ENCODE data around the gene SHISA5. TPM values are rescaled to one million over a fixed set of nuclear protein-coding genes. Genes with fewer than 3 reads are reported as not detected.

The SHISA5 gene
- total RNA-seq, 1 experiment from 2014 or later = 104 TPM

DNA sequence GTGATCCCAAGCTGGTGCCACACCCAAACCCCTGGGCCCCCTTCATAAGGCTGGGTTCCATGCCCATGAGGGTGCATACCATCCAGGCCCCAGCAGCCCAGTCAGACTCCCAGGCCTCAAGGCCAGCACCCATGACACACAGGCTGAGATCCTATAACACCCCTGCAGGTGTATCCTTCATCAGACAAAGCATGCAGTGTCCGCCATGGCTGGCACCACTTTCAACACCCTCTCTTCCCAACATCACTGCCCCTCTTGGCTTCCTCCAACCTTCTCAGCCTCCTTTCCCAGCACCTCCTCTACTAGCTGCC is 67.5 kb downstream of the SHISA5 start (continued):
- TF ChIP-seq POLR2AphosphoS5 (IDR thresholded peaks at IDR 0.05; ENCODE audit: low read depth, low read length) (no peak), SIN3A (IDR thresholded peaks at IDR 0.05; ENCODE audit: low read depth) (no peak), CEBPB (IDR thresholded peaks at IDR 0.05; ENCODE audit: low read depth) (no peak), EZH2 (IDR thresholded peaks at IDR 0.05) (no peak), POLR2A (IDR thresholded peaks at IDR 0.05; ENCODE audit: borderline replicate concordance, extremely low read depth, insufficient read depth, insufficient read length) (no peak), CBX3 (IDR thresholded peaks at IDR 0.05; ENCODE audit: low read depth) (no peak), JUND (IDR thresholded peaks at IDR 0.05) (no peak), FOSL1 (IDR thresholded peaks at IDR 0.05; ENCODE audit: low read depth) (no peak)

DNA sequence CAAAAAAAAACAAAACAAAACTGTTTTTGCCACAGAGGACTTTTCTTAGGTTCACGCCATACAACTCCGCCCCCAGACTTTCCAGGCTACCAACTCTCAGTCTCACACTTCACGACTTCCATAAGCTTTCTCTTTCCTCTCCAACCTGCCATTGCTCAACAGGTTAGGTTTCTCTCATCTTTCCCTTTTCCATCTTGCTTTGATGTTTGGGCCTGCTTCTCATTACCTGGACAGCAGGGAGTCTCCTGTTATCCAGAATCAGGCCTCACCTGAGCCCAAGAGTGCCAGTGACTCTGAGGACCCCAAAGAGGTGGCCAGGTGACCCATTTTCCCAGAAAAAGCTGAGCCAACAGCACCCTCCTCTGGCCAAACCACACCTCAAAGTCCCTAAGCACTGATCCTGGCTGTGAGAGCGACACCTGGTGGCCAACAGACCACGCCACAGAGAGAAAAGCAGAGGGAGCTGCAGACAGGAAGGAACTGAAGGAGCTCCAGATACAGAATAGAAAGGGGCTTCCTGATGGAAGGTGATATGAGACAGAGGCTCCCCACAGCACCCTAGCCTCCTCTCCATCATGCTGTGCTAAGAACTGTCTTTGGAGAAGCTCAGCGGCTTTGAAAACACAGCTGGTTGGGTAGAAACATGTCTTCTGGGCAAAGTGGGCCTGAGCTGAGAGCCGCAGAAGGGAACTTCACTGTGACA is 68.0 kb downstream of the SHISA5 start:
- intact Hi-C loops (cut with micrococcal nuclease) = loop anchor here (1.0 kb wide), 4 partner anchors 35 to 242 kb away; no protein-coding TSS in a partner anchor
- Histone ChIP-seq H3K4me2 (ENCODE audit: low read length) (0 out of 2 replicates have a peak overlapping the region, but pooled peaks have one; percentile 14), H3K27me3 (ENCODE audit: insufficient read depth, low read length) (no peaks in the 10 kb centered on the region), H3K9me2 (ENCODE audit: insufficient read depth) (no peaks in the 10 kb centered on the region), H3K9ac (ENCODE audit: low read length) (no peak overlapping the region), H3K27ac (ENCODE audit: low read depth, low read length) (peak overlapping the region; percentile 5; the same call in 1 of the 2 replicates), H3K36me3 (ENCODE audit: control insufficient read depth in 1 of 2, insufficient read depth in 2 of 2, low read length in 2 of 2) (peaks cover 0 to 17% of the 10 kb centered on the region in 2 experiments; a peak in 1 of 4 replicates), H3K79me2 (ENCODE audit: insufficient read depth, low read length) (peaks cover 35% of the 10 kb centered on the region), H4K20me1 (ENCODE audit: insufficient read depth) (no peaks in the 10 kb centered on the region), H3K9me3 (ENCODE audit: control insufficient read depth in 1 of 2, insufficient read depth in 1 of 2, low read depth in 1 of 2, low read length in 2 of 2) (no peaks in the 10 kb centered on the region), H3K4me3 (replicated peaks in 1 of 2; ENCODE audit: low read depth in 1 of 2, low read length in 2 of 2) (no peak overlapping the region), H3K4me1 (ENCODE audit: control insufficient read depth in 1 of 2, insufficient read depth in 2 of 2, low read length in 2 of 2) (peaks cover 42 to 68% of the 10 kb centered on the region in 2 experiments), H2AFZ (ENCODE audit: low read depth, low read length, poor library complexity, severe bottlenecking) (no peak overlapping the region)
- POLR2A ChIA-PET = interaction anchor here (0.6 to 1.7 kb wide), 13 partner anchors 11 to 560 kb away, joined by 3 to 22 read pairs (median 3); partner anchors contain the start of genes ATRIP, CDC25A and PFKFB4
- CTCF ChIA-PET = interaction anchor here (0.6 to 6.4 kb wide), 66 partner anchors 8 to 914 kb away, joined by 3 to 386 read pairs (median 4); partner anchors contain the start of genes ATRIP, CDC25A, IP6K2 and NDUFAF3
- TF ChIP-seq SRF (IDR thresholded peaks at IDR 0.05; ENCODE audit: low read depth) (no peak), POLR2A (IDR thresholded peaks at IDR 0.05; ENCODE audit: borderline replicate concordance, extremely low read depth, insufficient read depth, insufficient read length) (no peak), EGR1 (IDR thresholded peaks at IDR 0.05; ENCODE audit: low read depth) (no peak), EZH2 (IDR thresholded peaks at IDR 0.05) (no peak), SP1 (IDR thresholded peaks at IDR 0.05; ENCODE audit: low read depth) (no peak), YY1 (IDR thresholded peaks at IDR 0.05; ENCODE audit: extremely low read depth, insufficient replicate concordance, low read depth, low read length) (peak; percentile 55), FOSL1 (IDR thresholded peaks at IDR 0.05; ENCODE audit: low read depth) (no peak), ELF1 (IDR thresholded peaks at IDR 0.05; ENCODE audit: borderline replicate concordance, low read depth) (no peak), CEBPB (IDR thresholded peaks at IDR 0.05; ENCODE audit: low read depth) (no peak), RAD21 (IDR thresholded peaks at IDR 0.05; ENCODE audit: low read depth) (no peak), POLR2AphosphoS5 (IDR thresholded peaks at IDR 0.05; ENCODE audit: low read depth, low read length) (peak; percentile 27; the same call in 1 of the 2 replicates)
- TF ChIP-seq, protein P1, sequence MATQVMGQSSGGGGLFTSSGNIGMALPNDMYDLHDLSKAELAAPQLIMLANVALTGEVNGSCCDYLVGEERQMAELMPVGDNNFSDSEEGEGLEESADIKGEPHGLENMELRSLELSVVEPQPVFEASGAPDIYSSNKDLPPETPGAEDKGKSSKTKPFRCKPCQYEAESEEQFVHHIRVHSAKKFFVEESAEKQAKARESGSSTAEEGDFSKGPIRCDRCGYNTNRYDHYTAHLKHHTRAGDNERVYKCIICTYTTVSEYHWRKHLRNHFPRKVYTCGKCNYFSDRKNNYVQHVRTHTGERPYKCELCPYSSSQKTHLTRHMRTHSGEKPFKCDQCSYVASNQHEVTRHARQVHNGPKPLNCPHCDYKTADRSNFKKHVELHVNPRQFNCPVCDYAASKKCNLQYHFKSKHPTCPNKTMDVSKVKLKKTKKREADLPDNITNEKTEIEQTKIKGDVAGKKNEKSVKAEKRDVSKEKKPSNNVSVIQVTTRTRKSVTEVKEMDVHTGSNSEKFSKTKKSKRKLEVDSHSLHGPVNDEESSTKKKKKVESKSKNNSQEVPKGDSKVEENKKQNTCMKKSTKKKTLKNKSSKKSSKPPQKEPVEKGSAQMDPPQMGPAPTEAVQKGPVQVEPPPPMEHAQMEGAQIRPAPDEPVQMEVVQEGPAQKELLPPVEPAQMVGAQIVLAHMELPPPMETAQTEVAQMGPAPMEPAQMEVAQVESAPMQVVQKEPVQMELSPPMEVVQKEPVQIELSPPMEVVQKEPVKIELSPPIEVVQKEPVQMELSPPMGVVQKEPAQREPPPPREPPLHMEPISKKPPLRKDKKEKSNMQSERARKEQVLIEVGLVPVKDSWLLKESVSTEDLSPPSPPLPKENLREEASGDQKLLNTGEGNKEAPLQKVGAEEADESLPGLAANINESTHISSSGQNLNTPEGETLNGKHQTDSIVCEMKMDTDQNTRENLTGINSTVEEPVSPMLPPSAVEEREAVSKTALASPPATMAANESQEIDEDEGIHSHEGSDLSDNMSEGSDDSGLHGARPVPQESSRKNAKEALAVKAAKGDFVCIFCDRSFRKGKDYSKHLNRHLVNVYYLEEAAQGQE (IDR thresholded peaks at IDR 0.05; ENCODE audit: low read depth) = no peak
- TF ChIP-seq, protein P2, sequence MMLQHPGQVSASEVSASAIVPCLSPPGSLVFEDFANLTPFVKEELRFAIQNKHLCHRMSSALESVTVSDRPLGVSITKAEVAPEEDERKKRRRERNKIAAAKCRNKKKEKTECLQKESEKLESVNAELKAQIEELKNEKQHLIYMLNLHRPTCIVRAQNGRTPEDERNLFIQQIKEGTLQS (IDR thresholded peaks at IDR 0.05) = no peak
- TF ChIP-seq, protein P3, sequence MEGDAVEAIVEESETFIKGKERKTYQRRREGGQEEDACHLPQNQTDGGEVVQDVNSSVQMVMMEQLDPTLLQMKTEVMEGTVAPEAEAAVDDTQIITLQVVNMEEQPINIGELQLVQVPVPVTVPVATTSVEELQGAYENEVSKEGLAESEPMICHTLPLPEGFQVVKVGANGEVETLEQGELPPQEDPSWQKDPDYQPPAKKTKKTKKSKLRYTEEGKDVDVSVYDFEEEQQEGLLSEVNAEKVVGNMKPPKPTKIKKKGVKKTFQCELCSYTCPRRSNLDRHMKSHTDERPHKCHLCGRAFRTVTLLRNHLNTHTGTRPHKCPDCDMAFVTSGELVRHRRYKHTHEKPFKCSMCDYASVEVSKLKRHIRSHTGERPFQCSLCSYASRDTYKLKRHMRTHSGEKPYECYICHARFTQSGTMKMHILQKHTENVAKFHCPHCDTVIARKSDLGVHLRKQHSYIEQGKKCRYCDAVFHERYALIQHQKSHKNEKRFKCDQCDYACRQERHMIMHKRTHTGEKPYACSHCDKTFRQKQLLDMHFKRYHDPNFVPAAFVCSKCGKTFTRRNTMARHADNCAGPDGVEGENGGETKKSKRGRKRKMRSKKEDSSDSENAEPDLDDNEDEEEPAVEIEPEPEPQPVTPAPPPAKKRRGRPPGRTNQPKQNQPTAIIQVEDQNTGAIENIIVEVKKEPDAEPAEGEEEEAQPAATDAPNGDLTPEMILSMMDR (IDR thresholded peaks at IDR 0.05 in 2 of 3, conservative IDR thresholded peaks at IDR 0.05 in 1 of 3; ENCODE audit: borderline replicate concordance in 1 of 3, insufficient read depth in 1 of 3, low read depth in 2 of 3, low read length in 2 of 3) = peak in 2 of 3 experiments; percentile 100; a peak in 4 of 6 replicates
- ATAC-seq (peak; percentile 43), DNase-seq (ENCODE audit: low read depth, low spot score) (peak; percentile 78)
- no TSS peak for BruUV-seq (replicated peaks)
- RAD21 ChIA-PET (ENCODE audit: low non-redundant PET in 1 of 2, low total read pairs in 2 of 2, uncharacterized antibody in 2 of 2, unreplicated experiment in 2 of 2) = interaction anchor here (0.5 to 3.3 kb wide), 14 partner anchors 20 to 242 kb away, joined by 3 to 59 read pairs (median 4); no protein-coding TSS in a partner anchor
